ENCODE data around the gene HOXD11.
A peak's percentile ranks its signal among the peaks of the same experiment; 100 is the strongest.

Gene HOXD11

DNA sequence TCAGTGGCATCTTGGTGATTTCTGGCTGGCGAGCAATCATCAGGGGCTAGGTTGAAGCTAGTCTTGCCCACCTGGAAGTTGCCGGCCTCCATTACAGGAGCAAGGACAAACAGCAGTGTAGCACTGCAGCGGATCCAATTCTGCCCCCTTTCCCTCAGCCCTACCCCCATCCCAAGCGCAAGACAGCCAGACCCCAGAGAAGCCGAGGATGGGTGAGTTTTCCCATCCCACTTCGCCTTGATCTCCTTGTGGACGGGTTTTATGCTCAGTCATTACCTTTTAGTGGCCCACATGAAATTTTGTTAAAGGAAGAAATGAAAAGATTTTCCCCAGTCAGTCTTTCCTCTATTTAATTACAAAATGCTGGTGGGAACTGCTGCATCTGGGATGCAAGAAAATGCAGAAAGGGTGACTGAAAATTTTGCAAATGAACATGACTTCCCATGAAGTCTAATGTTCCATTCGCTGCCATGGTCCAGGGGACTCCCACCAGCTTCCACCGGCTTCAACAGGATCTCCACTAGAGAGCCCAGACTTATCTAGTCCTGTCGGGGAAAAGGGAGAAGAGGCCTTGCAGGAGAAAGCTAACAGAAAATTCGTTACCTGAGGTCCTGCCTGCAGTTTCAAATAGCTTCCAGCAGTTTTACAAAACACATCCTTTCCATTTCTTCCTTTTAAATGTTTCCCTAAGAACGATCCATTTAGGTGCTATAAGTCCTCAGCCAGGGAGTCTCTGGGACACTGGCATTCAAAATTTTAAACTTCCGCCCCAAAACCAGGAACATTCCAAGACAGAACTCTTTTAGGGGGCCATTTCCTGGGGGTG is 13.5 kb downstream of the HOXD11 start:
- DNase-seq (ENCODE audit: low read depth in 1 of 2, low spot score in 1 of 2), result no peak

DNA sequence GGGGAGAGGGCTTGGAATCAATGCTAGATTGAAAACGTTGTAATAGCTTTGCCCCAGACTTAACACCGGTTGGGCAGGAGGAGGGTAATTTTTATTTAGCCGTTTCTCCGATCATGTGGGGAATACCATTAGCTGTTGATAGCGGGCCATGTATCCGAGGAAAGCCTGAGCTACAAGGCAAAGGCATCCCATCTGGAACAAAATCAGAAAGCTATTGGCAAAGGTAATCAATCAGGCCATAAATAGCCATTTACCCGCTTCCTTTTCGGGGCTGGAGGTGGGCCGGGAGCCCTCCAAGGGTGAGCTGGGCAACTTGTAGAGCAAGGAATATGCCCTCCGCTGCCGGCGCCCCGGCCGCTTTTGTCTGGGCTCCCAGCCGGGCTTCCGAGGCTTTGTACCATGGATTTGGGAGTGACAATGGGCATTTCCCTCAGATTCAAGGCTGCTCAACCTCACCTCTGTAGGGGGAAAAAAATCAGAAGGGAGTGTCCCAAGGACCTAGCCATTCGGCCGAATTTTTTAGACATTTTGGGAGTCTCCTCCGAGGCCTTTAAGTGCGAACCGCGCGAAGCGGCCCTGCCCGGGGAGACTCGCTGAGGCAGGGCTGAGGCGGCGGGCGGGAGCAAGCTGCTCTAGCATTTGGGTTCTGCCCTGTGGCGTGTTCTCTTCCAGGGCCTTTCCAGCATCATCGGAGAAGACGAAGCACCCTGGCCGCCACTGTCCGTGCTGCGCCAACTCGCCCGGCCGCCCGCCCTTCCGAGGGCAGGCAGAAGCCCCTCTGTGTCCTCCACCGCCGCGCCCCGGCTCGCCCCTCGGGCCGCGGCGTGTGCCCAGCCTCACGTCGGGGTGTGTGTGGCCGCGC is 14.3 kb downstream of the HOXD11 start:
- no peak for DNase-seq (ENCODE audit: low read depth in 1 of 2, low spot score in 1 of 2)

GRCh38 chr2:176122052-176122682 is 15.1 kb downstream of the HOXD11 start:
- no peak for DNase-seq (ENCODE audit: low read depth in 1 of 2, low spot score in 1 of 2)

DNA sequence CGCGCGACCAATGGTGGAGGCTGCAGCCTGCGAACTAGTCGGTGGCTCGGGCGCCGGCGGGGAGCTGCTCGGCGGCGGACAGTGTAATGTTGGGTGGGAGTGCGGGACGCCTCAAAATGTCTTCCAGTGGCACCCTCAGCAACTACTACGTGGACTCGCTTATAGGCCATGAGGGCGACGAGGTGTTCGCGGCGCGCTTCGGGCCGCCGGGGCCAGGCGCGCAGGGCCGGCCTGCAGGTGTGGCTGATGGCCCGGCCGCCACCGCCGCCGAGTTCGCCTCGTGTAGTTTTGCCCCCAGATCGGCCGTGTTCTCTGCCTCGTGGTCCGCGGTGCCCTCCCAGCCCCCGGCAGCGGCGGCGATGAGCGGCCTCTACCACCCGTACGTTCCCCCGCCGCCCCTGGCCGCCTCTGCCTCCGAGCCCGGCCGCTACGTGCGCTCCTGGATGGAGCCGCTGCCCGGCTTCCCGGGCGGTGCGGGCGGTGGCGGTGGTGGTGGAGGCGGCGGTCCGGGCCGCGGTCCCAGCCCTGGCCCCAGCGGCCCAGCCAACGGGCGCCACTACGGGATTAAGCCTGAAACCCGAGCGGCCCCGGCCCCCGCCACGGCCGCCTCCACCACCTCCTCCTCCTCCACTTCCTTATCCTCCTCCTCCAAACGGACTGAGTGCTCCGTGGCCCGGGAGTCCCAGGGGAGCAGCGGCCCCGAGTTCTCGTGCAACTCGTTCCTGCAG is 15.8 kb downstream of the HOXD11 start, which contains the start of gene HOXD9:
Gene HOXD9 (plus strand): TSS at position 37 of the 728 bp plus-strand sequence. CDS start 50 bp downstream, at position 87.
- no peak for DNase-seq (ENCODE audit: low read depth in 1 of 2, low spot score in 1 of 2)

GRCh38 chr2:176123411-176124109 is 16.5 kb downstream of the HOXD11 start:
- no peak for DNase-seq (ENCODE audit: low read depth in 1 of 2, low spot score in 1 of 2)

GRCh38 chr2:176124110-176124946 is 17.2 kb downstream of the HOXD11 start:
- DNase-seq (ENCODE audit: low read depth in 1 of 2, low spot score in 1 of 2), result no peak

- DNase-seq (ENCODE audit: low read depth in 1 of 2, low spot score in 1 of 2), result no peak
These were observed 18.1 kb downstream of the HOXD11 start for GRCh38 chr2:176124947-176125771.

- no peak for DNase-seq (ENCODE audit: low read depth in 1 of 2, low spot score in 1 of 2)
These were observed 18.6 kb downstream of the HOXD11 start for GRCh38 chr2:176125772-176126054.

DNA sequence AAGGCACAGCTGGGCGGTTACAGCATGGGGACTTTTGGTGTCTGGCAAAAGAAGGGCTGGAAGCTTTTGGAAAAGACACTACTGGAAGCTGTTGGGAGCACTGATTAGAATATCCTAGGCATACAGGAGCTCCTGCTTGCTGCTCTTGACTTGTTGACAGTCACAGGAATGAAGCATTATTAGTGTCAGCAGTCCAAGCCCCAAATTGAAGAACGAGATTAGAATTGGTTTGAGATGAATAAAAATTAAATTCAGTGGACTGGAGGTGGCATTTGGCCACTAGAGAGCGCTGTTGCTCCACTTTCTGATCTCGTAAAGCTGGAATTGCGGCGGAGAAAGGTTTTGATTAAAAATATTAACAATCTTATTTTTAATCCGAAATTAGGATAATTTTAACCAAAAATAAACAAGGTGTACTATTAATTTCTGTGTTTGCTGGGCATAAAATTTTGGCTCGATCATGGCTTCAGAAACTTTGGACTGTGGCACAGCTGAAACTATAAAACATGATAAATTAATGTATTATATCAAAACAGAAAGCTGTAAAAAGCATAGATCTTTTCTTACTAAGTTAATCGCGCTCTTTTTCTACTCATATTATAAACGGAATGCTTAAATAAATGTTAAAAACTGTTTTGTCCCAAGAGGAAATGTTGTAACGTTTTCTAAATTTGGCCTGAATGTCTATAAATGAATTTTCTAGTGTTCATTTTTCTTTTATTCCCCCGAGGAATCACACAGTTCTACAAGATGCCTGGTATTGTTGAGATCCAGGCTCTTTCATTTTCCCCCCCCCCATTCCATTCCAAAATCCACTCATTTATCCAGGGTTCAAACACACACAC is 20.1 kb downstream of the HOXD11 start:
- peak; percentile 21 to 47 for DNase-seq (ENCODE audit: low read depth in 1 of 2, low spot score in 1 of 2)

DNA sequence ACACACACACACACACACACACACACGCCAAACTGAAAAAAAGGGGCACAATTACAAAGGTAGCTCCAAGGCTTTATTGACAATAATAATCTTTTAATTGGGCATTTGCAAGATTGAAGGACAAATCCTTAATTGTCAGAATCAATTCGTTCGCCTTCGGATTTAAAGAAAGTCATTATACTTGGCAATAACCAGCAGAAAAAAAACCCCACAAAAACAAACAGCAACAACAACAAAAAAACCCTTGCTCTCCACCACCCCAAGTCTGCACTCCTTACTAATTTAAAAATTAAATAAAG is 20.6 kb downstream of the HOXD11 start:
- DNase-seq (ENCODE audit: low read depth in 1 of 2, low spot score in 1 of 2), result no peak

- DNase-seq (ENCODE audit: low read depth in 1 of 2, low spot score in 1 of 2), result no peak
These were observed 21.3 kb downstream of the HOXD11 start for GRCh38 chr2:176128172-176128981.

DNA sequence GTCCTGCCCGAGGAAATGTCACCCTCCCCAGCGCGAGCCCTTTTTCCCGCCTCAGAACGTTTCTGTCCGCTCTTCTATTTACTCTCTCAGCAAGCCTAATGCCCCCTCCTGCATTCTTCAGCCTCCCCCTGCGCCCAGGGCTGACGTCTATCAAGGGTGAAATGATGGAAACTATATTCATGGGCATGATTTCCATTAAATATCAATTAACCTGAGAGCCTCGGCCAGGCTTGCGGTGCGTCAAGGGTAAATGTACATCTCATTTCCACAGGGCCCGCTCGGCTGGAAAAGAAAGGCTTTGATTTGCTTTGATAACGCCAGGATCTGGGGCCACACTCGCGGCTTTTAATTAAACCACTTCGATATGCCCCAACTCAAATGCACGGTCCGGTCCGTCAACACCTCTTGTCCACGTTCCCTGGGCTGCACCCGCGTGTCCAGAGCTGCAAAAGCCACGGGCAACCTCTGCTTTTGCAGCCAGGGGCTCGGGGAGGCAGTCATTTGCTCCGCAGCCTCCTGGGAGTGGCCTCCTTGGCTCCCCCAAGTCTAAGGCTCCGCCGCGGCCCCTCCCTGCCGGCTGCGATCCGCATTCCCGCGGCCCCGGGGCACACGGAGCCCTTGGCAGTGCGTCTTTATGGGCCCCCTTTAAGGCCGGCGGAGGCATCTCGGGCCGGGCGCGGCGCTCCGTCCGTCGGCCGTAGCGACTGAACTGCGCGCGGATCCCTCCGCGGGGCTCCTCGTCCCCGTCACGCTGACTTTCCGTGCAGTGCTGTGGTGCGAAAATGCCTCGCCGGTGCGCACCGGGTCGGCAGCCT is 22.1 kb downstream of the HOXD11 start, which contains the start of gene HOXD8:
Gene HOXD8 (plus strand): TSS at position 724 of the 815 bp plus-strand sequence. CDS start 662 bp downstream, outside the sequence.
- no peak for DNase-seq (ENCODE audit: low read depth in 1 of 2, low spot score in 1 of 2)

DNA sequence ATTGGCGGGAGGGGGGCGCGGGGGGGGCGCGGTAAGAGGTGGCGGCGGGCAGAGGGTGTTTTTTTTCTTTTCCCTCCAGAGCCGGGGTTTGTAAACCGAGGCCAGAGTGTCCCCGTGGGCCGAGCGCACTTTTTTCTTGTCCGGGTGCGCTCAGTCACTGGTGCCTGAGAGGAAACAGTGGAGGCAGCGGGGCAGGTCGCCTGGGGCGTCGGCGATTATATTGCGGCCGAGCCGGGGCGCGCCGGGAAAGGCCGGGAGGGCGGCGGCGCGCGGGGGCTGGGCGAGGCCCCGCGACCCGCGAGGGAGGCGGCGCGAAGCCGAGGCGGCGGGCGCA is 22.7 kb downstream of the HOXD11 start:
- DNase-seq (ENCODE audit: low read depth in 1 of 2, low spot score in 1 of 2), result no peak

DNA sequence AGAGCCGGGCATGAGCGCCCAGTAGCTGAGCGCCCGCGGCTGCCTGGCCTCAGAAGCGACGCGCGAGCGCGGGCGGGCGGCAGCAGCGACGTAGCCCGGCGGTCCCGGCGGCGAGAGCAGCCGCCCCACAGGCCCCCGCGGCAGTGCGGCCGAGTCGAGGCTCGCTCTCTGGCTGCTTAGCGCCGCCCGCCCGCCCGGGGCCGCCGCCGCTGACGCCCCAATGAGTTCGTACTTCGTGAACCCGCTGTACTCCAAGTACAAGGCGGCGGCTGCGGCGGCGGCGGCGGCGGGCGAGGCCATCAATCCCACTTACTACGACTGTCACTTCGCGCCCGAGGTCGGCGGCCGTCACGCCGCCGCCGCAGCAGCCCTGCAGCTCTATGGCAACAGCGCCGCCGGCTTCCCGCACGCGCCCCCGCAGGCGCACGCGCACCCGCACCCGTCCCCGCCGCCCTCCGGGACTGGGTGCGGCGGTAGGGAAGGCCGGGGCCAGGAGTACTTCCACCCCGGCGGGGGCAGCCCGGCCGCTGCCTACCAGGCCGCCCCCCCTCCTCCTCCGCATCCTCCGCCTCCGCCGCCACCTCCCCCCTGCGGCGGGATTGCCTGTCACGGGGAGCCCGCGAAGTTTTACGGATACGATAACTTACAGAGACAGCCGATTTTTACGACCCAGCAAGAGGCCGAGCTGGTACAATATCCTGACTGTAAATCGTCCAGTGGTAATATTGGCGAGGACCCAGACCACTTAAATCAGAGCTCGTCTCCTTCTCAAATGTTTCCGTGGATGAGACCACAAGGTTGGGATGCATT is 23.3 kb downstream of the HOXD11 start:
- no peak for DNase-seq (ENCODE audit: low read depth in 1 of 2, low spot score in 1 of 2)
